Lower lobe of right lung (tissue), 2 donors: Measurements from ENCODE around the gene SLC6A19. TPM values are rescaled to one million over a fixed set of nuclear protein-coding genes. Genes with fewer than 3 reads are reported as not detected.

ENCODE experiments used
- ATAC-seq, 2 donors: fragments of 200-7000 bp; cut with Tn5 transposase; one replicate each; pipeline ENCODE4 v1.9.1; 2020 to 2022; ENCODE audit warnings: mild to moderate bottlenecking in 2 of 2, moderate library complexity in 2 of 2
- DNase-seq: peaks from one replicate; pipeline ENCODE4 v3.0.0-alpha.2; 2020
- H3K27ac ChIP-seq: fragments of 200-600 bp; one replicate; pipeline ENCODE4 v1.8.0; 2022
- H3K27me3 ChIP-seq: fragments of 200-600 bp; one replicate; pipeline ENCODE4 v1.8.0; 2022; ENCODE audit warnings: low read depth
- H3K36me3 ChIP-seq: fragments of 200-600 bp; one replicate; pipeline ENCODE4 v1.8.0; 2022; ENCODE audit warnings: mild to moderate bottlenecking
- H3K4me1 ChIP-seq: fragments of 200-600 bp; one replicate; pipeline ENCODE4 v1.8.0; 2022
- H3K4me3 ChIP-seq: fragments of 200-600 bp; one replicate; pipeline ENCODE4 v1.8.0; 2022; ENCODE audit warnings: mild to moderate bottlenecking
- H3K9me3 ChIP-seq: fragments of 200-600 bp; one replicate; pipeline ENCODE4 v1.8.0; 2022
- intact Hi-C: fragments of 100-400 bp; cut with DNase I; formaldehyde crosslinking; loops from one replicate; pipeline ENCODE4 v1.11.0; 2022
- total RNA-seq: library from RNA; stranded (reverse); fragmentation: NEBNext Ultra II Directional; extraction: Animal tissue kit (Norgen Biotek cat#: 25700); gene quantifications from one replicate; pipeline ENCODE4 v1.2.1, GENCODE V29; 2021
- TF ChIP-seq, protein P1 (sequence below): fragments of 200-600 bp; IDR thresholded peaks from one replicate; pipeline ENCODE4 v1.8.0; 2022; ENCODE audit warnings: antibody characterized with exemption, mild to moderate bottlenecking
- donor health status: DM: no; HTN: yes; CAD: no; lungs with severe emphysema.

SLC6A19 gene
- total RNA-seq, 1 donor from 2014 or later = not detected

DNA sequence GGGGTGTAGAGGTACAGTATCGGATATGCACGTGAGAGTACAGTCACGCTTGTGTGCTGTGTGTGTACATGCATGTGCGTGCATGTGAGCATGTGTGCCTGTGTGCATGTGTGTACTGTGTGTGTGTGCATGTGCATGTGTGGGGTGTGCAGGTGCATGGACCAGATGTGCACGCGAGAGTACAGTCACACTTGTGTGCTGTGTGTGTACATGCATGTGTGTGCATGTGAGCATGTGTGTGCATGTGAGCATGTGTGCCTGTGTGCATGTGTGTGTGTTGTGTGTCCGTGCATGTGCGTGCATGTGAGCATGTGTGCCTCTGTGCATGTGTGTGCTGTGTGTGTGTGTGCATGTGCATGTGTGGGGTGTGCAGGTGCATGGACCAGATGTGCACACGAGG is 10.3 kb downstream of the SLC6A19 start:
- Histone ChIP-seq H3K27me3 (peaks cover 6% of the 10 kb centered on the region), H3K36me3 (no peaks in the 10 kb centered on the region), H3K9me3 (no peaks in the 10 kb centered on the region), H3K4me1 (no peaks in the 10 kb centered on the region), H3K27ac (no peak overlapping the region), H3K4me3 (no peak overlapping the region)
- intact Hi-C loops = no loop called here
- TF ChIP-seq, protein P1, sequence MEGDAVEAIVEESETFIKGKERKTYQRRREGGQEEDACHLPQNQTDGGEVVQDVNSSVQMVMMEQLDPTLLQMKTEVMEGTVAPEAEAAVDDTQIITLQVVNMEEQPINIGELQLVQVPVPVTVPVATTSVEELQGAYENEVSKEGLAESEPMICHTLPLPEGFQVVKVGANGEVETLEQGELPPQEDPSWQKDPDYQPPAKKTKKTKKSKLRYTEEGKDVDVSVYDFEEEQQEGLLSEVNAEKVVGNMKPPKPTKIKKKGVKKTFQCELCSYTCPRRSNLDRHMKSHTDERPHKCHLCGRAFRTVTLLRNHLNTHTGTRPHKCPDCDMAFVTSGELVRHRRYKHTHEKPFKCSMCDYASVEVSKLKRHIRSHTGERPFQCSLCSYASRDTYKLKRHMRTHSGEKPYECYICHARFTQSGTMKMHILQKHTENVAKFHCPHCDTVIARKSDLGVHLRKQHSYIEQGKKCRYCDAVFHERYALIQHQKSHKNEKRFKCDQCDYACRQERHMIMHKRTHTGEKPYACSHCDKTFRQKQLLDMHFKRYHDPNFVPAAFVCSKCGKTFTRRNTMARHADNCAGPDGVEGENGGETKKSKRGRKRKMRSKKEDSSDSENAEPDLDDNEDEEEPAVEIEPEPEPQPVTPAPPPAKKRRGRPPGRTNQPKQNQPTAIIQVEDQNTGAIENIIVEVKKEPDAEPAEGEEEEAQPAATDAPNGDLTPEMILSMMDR = no peak
- DNase-seq (no peak), ATAC-seq (no peak)

DNA sequence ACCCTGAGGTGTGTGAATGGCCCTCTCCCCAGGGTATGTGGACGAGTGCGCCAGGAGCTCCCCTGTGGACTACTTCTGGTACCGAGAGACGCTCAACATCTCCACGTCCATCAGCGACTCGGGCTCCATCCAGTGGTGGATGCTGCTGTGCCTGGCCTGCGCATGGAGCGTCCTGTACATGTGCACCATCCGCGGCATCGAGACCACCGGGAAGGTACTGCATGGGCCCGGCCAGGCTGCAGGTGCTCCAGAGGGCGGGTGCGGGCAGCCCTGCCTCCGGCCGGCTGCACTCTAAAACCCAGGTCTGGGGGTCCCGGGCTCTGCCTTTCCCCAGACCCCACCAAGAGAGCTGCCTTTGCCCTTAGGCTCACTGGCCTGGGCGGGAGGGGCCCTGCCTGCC is 10.9 kb downstream of the SLC6A19 start:
- no peak overlapping the region for H3K27ac ChIP-seq
- TF ChIP-seq, protein P1 = no peak
- no peak overlapping the region for H3K4me3 ChIP-seq
- no peaks in the 10 kb centered on the region for H3K9me3 ChIP-seq
- intact Hi-C loops = no loop called here
- no peak for ATAC-seq
- H3K36me3 ChIP-seq = no peaks in the 10 kb centered on the region
- H3K4me1 ChIP-seq = no peaks in the 10 kb centered on the region
- peak; percentile 42 for DNase-seq
- peaks cover 6% of the 10 kb centered on the region for H3K27me3 ChIP-seq

DNA sequence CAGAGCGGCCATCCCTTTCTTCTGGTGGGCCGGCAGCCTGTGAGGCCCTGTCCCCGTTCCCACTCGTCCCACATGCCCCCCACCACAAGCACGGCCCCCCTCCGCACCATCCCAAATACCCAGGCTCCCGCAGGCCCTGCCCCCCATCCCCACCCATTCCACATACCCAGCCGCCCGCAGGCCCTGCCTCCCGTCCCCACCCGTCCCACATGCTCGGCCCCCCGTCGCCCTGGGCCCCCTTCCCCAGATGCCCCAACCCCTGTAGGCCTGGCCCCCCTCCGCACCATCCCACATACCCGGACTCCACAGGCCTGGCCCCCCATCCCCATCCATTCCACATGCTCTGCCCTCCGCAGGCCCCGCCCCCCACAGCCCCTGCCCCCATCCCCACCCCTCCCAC is 11.5 kb downstream of the SLC6A19 start:
- TF ChIP-seq, protein P1 = no peak
- H3K4me3 ChIP-seq = no peak overlapping the region
- H3K4me1 ChIP-seq = no peaks in the 10 kb centered on the region
- intact Hi-C loops = no loop called here
- no peak overlapping the region for H3K27ac ChIP-seq
- no peak for ATAC-seq
- no peaks in the 10 kb centered on the region for H3K36me3 ChIP-seq
- DNase-seq = peak; percentile 34
- peaks cover 4% of the 10 kb centered on the region for H3K27me3 ChIP-seq
- no peaks in the 10 kb centered on the region for H3K9me3 ChIP-seq

DNA sequence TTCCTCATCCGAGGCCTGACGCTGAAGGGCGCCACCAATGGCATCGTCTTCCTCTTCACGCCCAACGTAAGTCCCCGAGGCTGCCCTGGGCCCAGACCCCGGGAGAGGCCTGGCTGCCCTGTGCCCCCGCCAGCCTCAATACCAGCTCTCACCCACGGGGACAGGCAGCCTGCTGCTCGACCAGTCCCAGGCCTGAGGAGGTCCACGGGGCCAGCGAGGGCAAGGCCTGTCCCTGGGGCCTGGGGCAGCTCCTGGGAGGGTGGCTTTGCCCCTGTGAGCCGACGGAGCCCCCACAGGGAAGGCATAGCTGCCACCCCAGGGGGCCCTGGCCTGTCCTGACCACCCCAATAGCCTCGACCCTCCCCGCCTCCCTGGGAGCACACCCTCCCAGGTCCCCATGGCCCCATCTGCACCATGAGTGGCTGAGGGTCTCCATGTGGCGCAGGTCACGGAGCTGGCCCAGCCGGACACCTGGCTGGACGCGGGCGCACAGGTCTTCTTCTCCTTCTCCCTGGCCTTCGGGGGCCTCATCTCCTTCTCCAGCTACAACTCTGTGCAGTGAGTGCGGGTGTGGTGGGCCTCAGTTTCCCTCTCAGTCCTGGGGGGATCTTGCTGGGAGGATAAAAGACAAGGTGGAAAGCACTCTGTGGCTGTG is 12.2 kb downstream of the SLC6A19 start:
- Histone ChIP-seq H3K27me3 (no peaks in the 10 kb centered on the region), H3K27ac (no peak overlapping the region), H3K4me1 (no peaks in the 10 kb centered on the region), H3K9me3 (no peaks in the 10 kb centered on the region), H3K4me3 (no peak overlapping the region), H3K36me3 (no peaks in the 10 kb centered on the region)
- TF ChIP-seq, protein P1 = no peak
- DNase-seq = peak; percentile 33
- intact Hi-C loops = no loop called here
- no peak for ATAC-seq

DNA sequence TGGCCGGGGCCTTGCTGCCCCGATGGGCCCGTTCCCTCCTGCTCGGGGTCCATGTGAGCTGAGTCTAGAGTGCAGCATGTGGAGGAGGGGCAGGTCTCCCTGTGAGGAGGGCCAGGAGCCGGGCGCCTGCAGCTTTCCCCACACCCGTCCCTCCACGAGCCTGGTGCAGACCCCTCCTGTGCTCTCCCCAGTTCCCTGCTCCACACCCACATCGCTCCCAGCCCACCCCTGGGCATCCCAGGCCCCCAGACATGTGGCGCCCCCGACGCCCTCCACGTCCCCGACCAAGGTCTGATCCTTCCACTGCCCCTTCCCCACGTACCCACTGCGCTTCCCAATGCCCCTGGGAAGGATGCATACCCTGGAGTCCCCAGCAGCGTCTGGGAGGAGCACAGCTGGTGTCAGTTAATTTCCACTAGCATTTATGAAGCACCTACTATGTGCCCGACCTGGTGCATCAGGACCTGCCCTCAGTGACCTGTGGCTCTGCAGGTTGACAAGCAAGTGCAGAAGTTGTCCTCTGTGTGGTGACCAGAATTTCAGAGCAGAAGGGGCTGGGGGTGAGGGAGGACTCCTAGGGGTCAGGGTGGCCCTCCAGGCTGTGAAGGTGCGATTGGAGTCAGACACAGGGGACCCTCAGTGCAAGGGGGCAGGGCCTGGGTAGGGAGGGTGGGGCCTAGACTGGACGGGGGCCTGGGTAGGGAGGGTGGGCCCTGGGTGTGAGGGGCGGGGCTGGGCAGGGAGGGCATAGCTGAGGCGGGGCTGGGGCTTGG is 13.0 kb downstream of the SLC6A19 start:
- intact Hi-C loops = no loop called here
- DNase-seq (peak; percentile 33), ATAC-seq (no peak)

More for the DNA sequence above, 13.0 kb downstream of the SLC6A19 start:
- TF ChIP-seq, protein P1 = no peak
- Histone ChIP-seq H3K9me3 (no peaks in the 10 kb centered on the region), H3K4me3 (no peak overlapping the region), H3K27ac (no peak overlapping the region), H3K36me3 (no peaks in the 10 kb centered on the region), H3K4me1 (no peaks in the 10 kb centered on the region), H3K27me3 (no peaks in the 10 kb centered on the region)
